Osteocyte (in vitro differentiated cells): Measurements from ENCODE around the gene CLUH. TPM values are rescaled to one million over a fixed set of nuclear protein-coding genes. Genes with fewer than 3 reads are reported as not detected.

Experiments used
- DNase-seq: peaks from one replicate; pipeline ENCODE4 v3.0.0; 2021; ENCODE audit warnings: mixed read lengths; ENCODE audit not compliant: unreplicated experiment; ENCODE audit errors: extremely low spot score
- H3K27ac Mint-ChIP-seq: one replicate; pipeline ENCODE4 v1.8.0; 2021; ENCODE audit warnings: mild to moderate bottlenecking, mixed read lengths; ENCODE audit not compliant: unreplicated experiment
- H3K27me3 Mint-ChIP-seq: one replicate; pipeline ENCODE4 v1.8.0; 2021; ENCODE audit warnings: mixed read lengths; ENCODE audit not compliant: unreplicated experiment
- H3K36me3 Mint-ChIP-seq: one replicate; pipeline ENCODE4 v1.8.0; 2021; ENCODE audit warnings: mixed read lengths; ENCODE audit not compliant: unreplicated experiment
- H3K4me1 Mint-ChIP-seq: one replicate; pipeline ENCODE4 v1.8.0; 2021; ENCODE audit warnings: mixed read lengths; ENCODE audit not compliant: unreplicated experiment
- H3K4me3 Mint-ChIP-seq: one replicate; pipeline ENCODE4 v1.8.0; 2021; ENCODE audit warnings: mild to moderate bottlenecking, moderate library complexity, mixed read lengths; ENCODE audit not compliant: unreplicated experiment
- H3K9me3 Mint-ChIP-seq: one replicate; pipeline ENCODE4 v1.8.0; 2021; ENCODE audit warnings: mixed read lengths; ENCODE audit not compliant: unreplicated experiment
- total RNA-seq: library from RNA; stranded (reverse); gene quantifications from 2 replicates; pipeline ENCODE4 v1.2.1, GENCODE V29; 2021
- TF ChIP-seq, protein P1 (sequence below): fragments of 200-600 bp; sonication (generic); IDR thresholded peaks from 2 replicates; pipeline ENCODE4 v1.5.0; 2021; ENCODE audit warnings: antibody characterized with exemption, mild to moderate bottlenecking, moderate library complexity

Gene CLUH
- total RNA-seq, 1 donor from 2014 or later, result 49.4 TPM

- H3K4me1 Mint-ChIP-seq, result peaks cover 7% of the 10 kb centered on the region
Observed at GRCh38 chr17:2723997-2724783, 12.6 kb upstream of the CLUH start.

DNA sequence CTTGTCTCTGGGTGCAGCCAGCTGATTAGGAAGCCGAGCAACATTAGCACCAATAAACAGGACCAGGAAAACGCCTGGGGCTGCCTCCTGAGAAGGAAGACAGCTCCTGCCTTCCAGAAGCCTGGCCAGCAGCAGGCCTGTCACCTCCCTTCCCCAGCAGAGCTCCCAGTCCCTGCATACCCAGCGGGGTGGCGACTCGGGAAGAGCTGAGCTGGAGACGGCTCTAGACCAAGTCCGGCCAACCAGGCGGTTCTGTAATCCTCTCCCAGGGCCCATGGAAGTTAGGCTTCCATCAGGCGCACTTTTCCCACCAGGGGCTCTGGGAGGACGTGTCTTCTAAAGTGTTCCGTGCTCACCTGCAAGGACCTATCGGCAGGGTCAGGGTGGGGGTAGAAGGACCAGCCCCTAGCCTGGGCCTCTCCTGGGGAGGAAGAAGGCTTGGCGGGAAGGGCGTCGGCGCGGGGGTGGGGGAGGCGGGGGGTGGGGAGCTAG lies 12.0 kb upstream of the CLUH start:
- H3K36me3 Mint-ChIP-seq, result no peaks in the 10 kb centered on the region
- peaks cover 7% of the 10 kb centered on the region for H3K4me1 Mint-ChIP-seq
- H3K4me3 Mint-ChIP-seq, result peak overlapping the region; percentile 12
- no peak overlapping the region for H3K27ac Mint-ChIP-seq
- H3K9me3 Mint-ChIP-seq, result no peaks in the 10 kb centered on the region
- peaks cover 19% of the 10 kb centered on the region for H3K27me3 Mint-ChIP-seq
- DNase-seq, result no peak
- TF ChIP-seq, protein P1, sequence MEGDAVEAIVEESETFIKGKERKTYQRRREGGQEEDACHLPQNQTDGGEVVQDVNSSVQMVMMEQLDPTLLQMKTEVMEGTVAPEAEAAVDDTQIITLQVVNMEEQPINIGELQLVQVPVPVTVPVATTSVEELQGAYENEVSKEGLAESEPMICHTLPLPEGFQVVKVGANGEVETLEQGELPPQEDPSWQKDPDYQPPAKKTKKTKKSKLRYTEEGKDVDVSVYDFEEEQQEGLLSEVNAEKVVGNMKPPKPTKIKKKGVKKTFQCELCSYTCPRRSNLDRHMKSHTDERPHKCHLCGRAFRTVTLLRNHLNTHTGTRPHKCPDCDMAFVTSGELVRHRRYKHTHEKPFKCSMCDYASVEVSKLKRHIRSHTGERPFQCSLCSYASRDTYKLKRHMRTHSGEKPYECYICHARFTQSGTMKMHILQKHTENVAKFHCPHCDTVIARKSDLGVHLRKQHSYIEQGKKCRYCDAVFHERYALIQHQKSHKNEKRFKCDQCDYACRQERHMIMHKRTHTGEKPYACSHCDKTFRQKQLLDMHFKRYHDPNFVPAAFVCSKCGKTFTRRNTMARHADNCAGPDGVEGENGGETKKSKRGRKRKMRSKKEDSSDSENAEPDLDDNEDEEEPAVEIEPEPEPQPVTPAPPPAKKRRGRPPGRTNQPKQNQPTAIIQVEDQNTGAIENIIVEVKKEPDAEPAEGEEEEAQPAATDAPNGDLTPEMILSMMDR, result no peak

More at GRCh38 chr17:2723997-2724783, 12.6 kb upstream of the CLUH start:
- Mint-ChIP-seq H3K27ac (no peak overlapping the region), H3K9me3 (no peaks in the 10 kb centered on the region), H3K36me3 (no peaks in the 10 kb centered on the region), H3K4me3 (peak overlapping the region; percentile 55), H3K27me3 (peaks cover 22% of the 10 kb centered on the region)
- TF ChIP-seq, protein P1, result no peak
- DNase-seq, result no peak

DNA sequence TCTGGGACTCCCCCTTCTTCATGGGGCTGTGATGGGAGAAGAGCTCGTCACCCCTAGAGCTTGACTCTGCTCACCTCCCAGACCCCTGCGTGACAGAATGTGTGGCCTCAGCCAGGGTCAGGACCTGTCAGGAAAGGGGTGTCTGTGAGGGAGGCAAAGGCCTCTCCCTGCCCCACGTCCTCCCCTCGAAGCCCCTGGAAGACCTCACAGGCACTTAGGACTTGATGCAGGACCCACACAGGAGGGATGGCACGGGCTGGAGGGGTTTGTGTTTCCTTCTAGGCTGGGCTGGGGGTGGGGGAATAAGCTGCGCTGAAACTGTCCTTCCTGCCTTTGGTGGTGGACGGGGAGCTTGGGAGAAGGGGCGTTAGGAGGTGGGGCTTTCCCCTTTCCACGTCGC lies 11.0 kb upstream of the CLUH start:
- TF ChIP-seq, protein P1, result no peak
- H3K4me3 Mint-ChIP-seq, result no peak overlapping the region

GRCh38 chr17:2721603-2722002 lies 10.0 kb upstream of the CLUH start:
- TF ChIP-seq, protein P1, result no peak
- Mint-ChIP-seq H3K4me1 (peaks cover 7% of the 10 kb centered on the region), H3K36me3 (no peaks in the 10 kb centered on the region), H3K9me3 (no peaks in the 10 kb centered on the region), H3K4me3 (no peak overlapping the region), H3K27me3 (peaks cover 18% of the 10 kb centered on the region), H3K27ac (no peak overlapping the region)
- no peak for DNase-seq

More for the DNA sequence above, 11.0 kb upstream of the CLUH start:
- no peak for DNase-seq
- H3K27ac Mint-ChIP-seq, result no peak overlapping the region
- peaks cover 18% of the 10 kb centered on the region for H3K27me3 Mint-ChIP-seq
- H3K9me3 Mint-ChIP-seq, result no peaks in the 10 kb centered on the region
- no peaks in the 10 kb centered on the region for H3K36me3 Mint-ChIP-seq
- H3K4me1 Mint-ChIP-seq, result peaks cover 7% of the 10 kb centered on the region

DNA sequence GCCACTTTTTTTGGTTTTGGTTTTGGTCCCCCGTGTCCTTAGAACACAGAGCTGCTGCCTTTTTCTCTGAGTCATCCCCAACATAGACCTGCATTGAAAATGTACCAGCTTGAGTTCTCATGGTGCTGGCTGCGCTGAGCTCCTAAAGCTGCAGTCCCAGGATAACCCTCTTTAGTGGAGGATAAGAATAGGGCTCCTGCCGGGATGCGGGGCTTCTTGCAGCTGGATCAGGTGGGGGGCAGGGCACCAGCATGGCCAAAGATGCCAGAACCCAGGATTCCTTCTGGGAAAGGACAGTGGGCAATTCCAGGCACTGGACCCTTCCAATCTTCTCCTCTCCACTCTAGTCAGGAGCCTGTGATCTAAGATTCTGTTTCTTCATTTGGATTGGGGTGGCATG lies 8.3 kb upstream of the CLUH start:
- Mint-ChIP-seq H3K9me3 (no peaks in the 10 kb centered on the region), H3K27ac (no peak overlapping the region), H3K36me3 (no peaks in the 10 kb centered on the region), H3K4me1 (peaks cover 5% of the 10 kb centered on the region), H3K4me3 (no peak overlapping the region), H3K27me3 (peaks cover 13% of the 10 kb centered on the region)
- TF ChIP-seq, protein P1, result no peak
- DNase-seq, result no peak
